AG04450 (cell line): ENCODE results near the gene DDX52. TPM values are rescaled to one million over a fixed set of nuclear protein-coding genes. Genes with fewer than 3 reads are reported as not detected.
"Not testable (repeated sequence)": the region's sequence is repeated elsewhere in the genome, so short reads cannot be mapped to it uniquely, and the experiment has no call there.

Experiments used
- CTCF ChIA-PET: fragments of 300-600, 350-600 bp; formaldehyde crosslinking; extraction: SDS; loops from one replicate; lab custom pipeline; 2022; ENCODE audit warnings: antibody characterized with exemption, inconsistent platforms; lab: Charles Lee
- POLR2A ChIA-PET: fragments of 350-600 bp; formaldehyde crosslinking; extraction: SDS; loops from one replicate; lab custom pipeline; 2021; ENCODE audit warnings: antibody characterized with exemption, inconsistent platforms; lab: Yijun Ruan, JAX
- DNase-seq: peaks from one replicate; pipeline ENCODE4 v3.0.0-alpha.2; 2011; ENCODE audit warnings: low read depth, low spot score
- H3K27ac ChIP-seq: one replicate; pipeline ENCODE4 v1.5.1; 2012; ENCODE audit warnings: low read depth, low read length, control low read depth
- H3K27me3 ChIP-seq: one replicate; pipeline ENCODE4 v1.6.0; 2012; ENCODE audit warnings: low read length; ENCODE audit not compliant: control insufficient read depth, insufficient read depth
- H3K4me3 ChIP-seq: 2 replicates; pipeline ENCODE4 v1.5.1; 2011; ENCODE audit warnings: mild to moderate bottlenecking, low read depth, low read length, control low read depth
- H3K9me3 ChIP-seq: 2 replicates; pipeline ENCODE4 v1.5.1; 2012; ENCODE audit warnings: low read length; ENCODE audit not compliant: control insufficient read depth, insufficient read depth
- CTCF ChIP-seq: IDR thresholded peaks from 2 replicates; pipeline ENCODE4 v1.5.1; 2011; ENCODE audit warnings: low read depth, low read length, control low read depth, inconsistent platforms
- polyA plus RNA-seq: library from polyadenylated mRNA; depleted of rRNA; stranded (reverse); fragments of >200 nt; gene quantifications from 2 replicates; pipeline ENCODE4 v1.2.3, GENCODE V29; 2011

DDX52 gene
- polyA plus RNA-seq, 1 experiment = 31.8 TPM

GRCh38 chr17:37614823-37615222, 28.4 kb downstream of the DDX52 start:
- DNase-seq = no peak
- Histone ChIP-seq H3K9me3 (no peaks in the 10 kb centered on the region), H3K4me3 (no peak overlapping the region), H3K27me3 (no peaks in the 10 kb centered on the region), H3K27ac (peak overlapping the region; percentile 66)
- POLR2A ChIA-PET = no interaction called here
- CTCF ChIA-PET = no interaction called here
- no peak for TF ChIP-seq CTCF

GRCh38 chr17:37614391-37614790, 28.9 kb downstream of the DDX52 start:
- H3K27ac ChIP-seq = peak overlapping the region; percentile 21
- peak; percentile 44 for DNase-seq
- H3K27me3 ChIP-seq = no peaks in the 10 kb centered on the region
- ChIA-PET CTCF (no interaction called here), POLR2A (no interaction called here)
- no peaks in the 10 kb centered on the region for H3K9me3 ChIP-seq
- TF ChIP-seq CTCF = no peak
- H3K4me3 ChIP-seq = no peak overlapping the region

GRCh38 chr17:37610971-37611370, 32.3 kb downstream of the DDX52 start:
- ChIA-PET POLR2A (no interaction called here), CTCF (interaction anchor here (0.7 to 3.4 kb wide), 5 partner anchors 84 to 238 kb away, joined by 3 to 24 read pairs (median 5); no protein-coding TSS in a partner anchor)
- no peak overlapping the region for H3K4me3 ChIP-seq
- TF ChIP-seq CTCF = no peak
- no peaks in the 10 kb centered on the region for H3K9me3 ChIP-seq
- DNase-seq = no peak
- no peaks in the 10 kb centered on the region for H3K27me3 ChIP-seq
- no peak overlapping the region for H3K27ac ChIP-seq

- not testable (repeated sequence) for H3K27me3 ChIP-seq, DNase-seq, H3K9me3 ChIP-seq
- ChIA-PET CTCF (interaction anchor here (0.6 to 3.4 kb wide), 8 partner anchors 8 to 739 kb away, joined by 3 to 24 read pairs (median 6); no protein-coding TSS in a partner anchor), POLR2A (interaction anchor here (0.9 to 2.0 kb wide), 6 partner anchors 12 to 206 kb away, joined by 3 to 10 read pairs (median 4); partner anchors contain the start of gene DUSP14)
- peak overlapping the region; percentile 72 for H3K27ac ChIP-seq
- H3K4me3 ChIP-seq = peak overlapping the region; percentile 44; the same call in 1 of the 2 replicates
Observed at GRCh38 chr17:37610041-37610420, 33.2 kb downstream of the DDX52 start.

GRCh38 chr17:37609170-37610040, 33.8 kb downstream of the DDX52 start, which contains the start of gene SYNRG:
TSS of gene SYNRG (minus strand) at chr17:37609418. CDS start at chr17:37609355, 63 bp downstream.
- peak; percentile 43 for TF ChIP-seq CTCF
- ChIA-PET POLR2A (interaction anchor here (0.6 to 2.0 kb wide), 9 partner anchors 12 to 207 kb away, joined by 3 to 10 read pairs (median 4); partner anchors contain the start of gene DUSP14), CTCF (interaction anchor here (0.6 to 3.4 kb wide), 11 partner anchors 9 to 236 kb away, joined by 3 to 24 read pairs (median 6); no protein-coding TSS in a partner anchor)
- peak within 1 kb of the TSS; percentile 72 for H3K27ac ChIP-seq
- H3K9me3 ChIP-seq = no peaks in the 10 kb centered on the region
- DNase-seq = peak; percentile 86
- H3K27me3 ChIP-seq = no peaks in the 10 kb centered on the region
- H3K4me3 ChIP-seq = peak within 1 kb of the TSS; percentile 88
